NCI-H187 (cell line): ENCODE measurements around the gene DOP1B.

Experiments used
- DNase-seq, 2 experiments: peaks; one replicate each; lab custom pipeline; 2025; lab: John Stamatoyannopoulos, UW

Gene DOP1B

GRCh38 chr21:36202726-36203602 lies 46.3 kb downstream of the DOP1B start:
- no peak for DNase-seq

DNA sequence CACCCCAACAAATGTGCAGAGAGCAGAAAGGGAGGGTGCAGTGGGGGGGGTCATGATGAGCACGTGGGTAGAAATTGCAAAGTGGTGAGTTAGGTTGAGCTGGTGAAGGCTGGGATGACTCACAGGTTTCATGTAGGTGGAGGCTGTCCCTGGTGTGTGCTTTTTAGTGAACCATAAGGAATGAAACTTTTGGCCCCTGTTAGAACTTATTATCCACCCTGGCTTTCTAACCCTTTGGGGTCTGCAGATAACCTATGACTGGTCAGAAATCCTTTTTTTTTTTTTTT lies 46.9 kb downstream of the DOP1B start:
- DNase-seq, result no peak

- no peak for DNase-seq
These were observed 48.4 kb downstream of the DOP1B start for GRCh38 chr21:36204980-36205379.

DNA sequence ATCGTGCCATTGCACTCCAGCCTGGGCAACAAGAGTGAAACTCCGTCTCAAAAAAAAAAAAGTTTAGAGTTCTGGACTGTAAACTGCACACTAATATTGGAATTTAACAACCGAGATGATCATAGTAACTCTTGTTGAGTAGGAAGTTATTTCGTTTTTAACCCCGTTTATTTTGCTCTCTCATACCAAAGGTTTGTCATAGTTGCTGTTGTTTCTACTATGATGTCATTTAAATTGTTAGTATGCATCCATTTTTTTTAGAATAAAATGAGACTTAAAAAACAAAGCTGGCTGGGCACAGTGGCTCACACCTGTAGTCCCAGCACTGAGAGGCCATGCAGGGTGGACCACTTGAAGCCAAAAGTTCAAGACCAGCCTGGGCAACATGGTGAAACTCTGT lies 49.3 kb downstream of the DOP1B start:
- no peak for DNase-seq
